ENCODE results near the gene RRAGC. TPM values are rescaled to one million over a fixed set of nuclear protein-coding genes. Genes with fewer than 3 reads are reported as not detected.

The RRAGC gene
- total and polyA plus RNA-seq, 2 of the 13 experiments (the other 11 are each of a cell fraction or from before 2014, with no cell fraction given): 7.6 to 8.0 TPM

GRCh38 chr1:38818175-38818976 is 41.2 kb downstream of the RRAGC start (continued):
- TF ChIP-seq STAG1 (CRISPR knock-in tag; IDR thresholded peaks at IDR 0.05) (peak; percentile 69), HMGXB4 (CRISPR knock-in tag; IDR thresholded peaks at IDR 0.05; ENCODE audit: borderline replicate concordance in 1 of 2, low read depth in 1 of 2) (peak in 1 of 2 experiments; percentile 42; a peak in 1 of 4 replicates), CTCF (CRISPR knock-in tag; IDR thresholded peaks at IDR 0.05) (peak; percentile 71), PTBP1 (IDR thresholded peaks at IDR 0.05; ENCODE audit: low read depth, low read length, poor library complexity, severe bottlenecking) (no peak), SP2 (CRISPR knock-in tag; IDR thresholded peaks at IDR 0.05) (no peak), PRPF4 (IDR thresholded peaks at IDR 0.05; ENCODE audit: low read depth, low read length, poor library complexity, severe bottlenecking) (no peak), ZFP62 (CRISPR knock-in tag; IDR thresholded peaks at IDR 0.05) (no peak), ZNF777 (CRISPR knock-in tag; IDR thresholded peaks at IDR 0.05) (peak; percentile 86), RAD21 (CRISPR knock-in tag; IDR thresholded peaks at IDR 0.05) (peak; percentile 85), JARID2 (CRISPR knock-in tag; IDR thresholded peaks at IDR 0.05; ENCODE audit: insufficient replicate concordance) (no peak), GTF3A (CRISPR knock-in tag; conservative IDR thresholded peaks at IDR 0.05) (0 out of 2 replicates have a peak, but pooled peaks have one; percentile 30), JUNB (CRISPR knock-in tag; IDR thresholded peaks at IDR 0.05; ENCODE audit: borderline replicate concordance) (no peak), ZC3H13 (CRISPR knock-in tag; IDR thresholded peaks at IDR 0.05) (no peak), RARA (CRISPR knock-in tag; IDR thresholded peaks at IDR 0.05) (peak; percentile 36; the same call in 1 of the 2 replicates), TOE1 (CRISPR knock-in tag; IDR thresholded peaks at IDR 0.05) (no peak), ZNF737 (CRISPR knock-in tag; IDR thresholded peaks at IDR 0.05; ENCODE audit: borderline replicate concordance) (no peak), TCF7 (IDR thresholded peaks at IDR 0.05; ENCODE audit: low read depth) (peak; percentile 68), ZNF788 (CRISPR knock-in tag; IDR thresholded peaks at IDR 0.05; ENCODE audit: borderline replicate concordance) (no peak), SP4 (CRISPR knock-in tag; IDR thresholded peaks at IDR 0.05) (no peak)
- TF ChIP-seq, protein P1, sequence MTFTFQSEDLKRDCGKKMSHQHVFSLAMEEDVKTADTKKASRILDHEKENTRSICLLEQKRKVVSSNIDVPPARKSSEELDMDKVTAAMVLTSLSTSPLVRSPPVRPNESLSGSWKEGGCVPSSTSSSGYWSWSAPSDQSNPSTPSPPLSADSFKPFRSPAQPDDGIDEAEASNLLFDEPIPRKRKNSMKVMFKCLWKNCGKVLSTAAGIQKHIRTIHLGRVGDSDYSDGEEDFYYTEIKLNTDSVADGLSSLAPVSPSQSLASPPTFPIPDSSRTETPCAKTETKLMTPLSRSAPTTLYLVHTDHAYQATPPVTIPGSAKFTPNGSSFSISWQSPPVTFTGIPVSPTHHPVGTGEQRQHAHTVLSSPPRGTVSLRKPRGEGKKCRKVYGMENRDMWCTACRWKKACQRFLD (CRISPR knock-in tag; IDR thresholded peaks at IDR 0.05; ENCODE audit: borderline replicate concordance): no peak
- TF ChIP-seq, protein P2, sequence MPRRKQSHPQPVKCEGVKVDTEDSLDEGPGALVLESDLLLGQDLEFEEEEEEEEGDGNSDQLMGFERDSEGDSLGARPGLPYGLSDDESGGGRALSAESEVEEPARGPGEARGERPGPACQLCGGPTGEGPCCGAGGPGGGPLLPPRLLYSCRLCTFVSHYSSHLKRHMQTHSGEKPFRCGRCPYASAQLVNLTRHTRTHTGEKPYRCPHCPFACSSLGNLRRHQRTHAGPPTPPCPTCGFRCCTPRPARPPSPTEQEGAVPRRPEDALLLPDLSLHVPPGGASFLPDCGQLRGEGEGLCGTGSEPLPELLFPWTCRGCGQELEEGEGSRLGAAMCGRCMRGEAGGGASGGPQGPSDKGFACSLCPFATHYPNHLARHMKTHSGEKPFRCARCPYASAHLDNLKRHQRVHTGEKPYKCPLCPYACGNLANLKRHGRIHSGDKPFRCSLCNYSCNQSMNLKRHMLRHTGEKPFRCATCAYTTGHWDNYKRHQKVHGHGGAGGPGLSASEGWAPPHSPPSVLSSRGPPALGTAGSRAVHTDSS (CRISPR knock-in tag; conservative IDR thresholded peaks at IDR 0.05): no peak
- TF ChIP-seq, protein P3, sequence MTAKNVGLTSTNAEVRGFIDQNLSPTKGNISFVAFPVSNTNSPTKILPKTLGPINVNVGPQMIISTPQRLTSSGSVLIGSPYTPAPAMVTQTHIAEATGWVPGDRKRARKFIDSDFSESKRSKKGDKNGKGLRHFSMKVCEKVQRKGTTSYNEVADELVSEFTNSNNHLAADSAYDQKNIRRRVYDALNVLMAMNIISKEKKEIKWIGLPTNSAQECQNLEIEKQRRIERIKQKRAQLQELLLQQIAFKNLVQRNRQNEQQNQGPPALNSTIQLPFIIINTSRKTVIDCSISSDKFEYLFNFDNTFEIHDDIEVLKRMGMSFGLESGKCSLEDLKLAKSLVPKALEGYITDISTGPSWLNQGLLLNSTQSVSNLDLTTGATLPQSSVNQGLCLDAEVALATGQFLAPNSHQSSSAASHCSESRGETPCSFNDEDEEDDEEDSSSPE (CRISPR knock-in tag; IDR thresholded peaks at IDR 0.05): no peak
